Activated naive CD8-positive, alpha-beta T cell treated with anti-CD3 and anti-CD28 coated beads, Interleukin-2, amount 50 U/mL, for 24 hours (primary cell): Measurements from ENCODE around the gene NCCRP1.
A peak's percentile ranks its signal among the peaks of the same experiment; 100 is the strongest.

ENCODE experiments used
- ATAC-seq: fragments of 150-1000 bp; cut with Tn5 transposase; one replicate; pipeline ENCODE4 v1.10.0; 2021
- DNase-seq: peaks from one replicate; pipeline ENCODE4 v3.0.0; 2021
- H3K27ac Mint-ChIP-seq: one replicate; pipeline ENCODE4 v1.8.0; 2021; ENCODE audit warnings: mild to moderate bottlenecking, mixed read lengths
- H3K27me3 Mint-ChIP-seq: one replicate; pipeline ENCODE4 v1.8.0; 2021; ENCODE audit warnings: mixed read lengths
- H3K36me3 Mint-ChIP-seq: one replicate; pipeline ENCODE4 v1.8.0; 2021; ENCODE audit warnings: low read depth, mixed read lengths
- H3K4me1 Mint-ChIP-seq: one replicate; pipeline ENCODE4 v1.8.0; 2021; ENCODE audit warnings: mixed read lengths
- H3K4me3 Mint-ChIP-seq: one replicate; pipeline ENCODE4 v1.8.0; 2021; ENCODE audit warnings: mild to moderate bottlenecking, moderate library complexity, mixed read lengths
- H3K9me3 Mint-ChIP-seq: one replicate; pipeline ENCODE4 v1.8.0; 2021; ENCODE audit warnings: mixed read lengths

NCCRP1 gene

DNA sequence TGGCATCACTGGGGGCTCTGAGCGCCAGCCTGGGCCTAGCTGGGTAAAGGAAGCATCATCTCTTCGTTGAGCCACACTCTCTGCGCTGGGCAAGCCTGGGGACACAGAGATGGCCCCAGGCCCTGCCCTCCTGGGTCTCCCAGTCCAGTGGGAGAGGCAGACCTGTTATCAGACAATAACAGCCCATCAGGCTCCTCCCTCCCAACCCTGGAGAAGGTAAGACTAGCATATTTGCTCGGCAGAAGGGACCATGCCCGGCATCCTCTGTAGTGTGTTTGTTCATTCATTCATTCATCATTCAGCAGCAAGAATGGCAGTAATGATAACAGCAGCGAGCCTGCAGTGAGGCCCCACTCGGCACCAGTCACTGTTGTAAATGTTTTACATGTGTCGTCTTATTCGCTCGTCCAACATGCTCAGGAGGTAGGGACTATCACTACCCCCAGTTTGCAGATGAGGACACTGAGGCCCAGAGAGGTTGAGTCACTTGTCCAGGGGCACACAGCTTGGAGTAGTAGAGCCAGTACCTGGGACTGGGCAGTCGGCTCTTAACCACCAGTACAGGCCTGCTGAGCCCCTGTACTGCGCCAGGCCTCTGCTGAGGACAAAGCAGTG lies 38.0 kb upstream of the NCCRP1 start:
- H3K36me3 Mint-ChIP-seq = no peaks in the 10 kb centered on the region
- H3K4me1 Mint-ChIP-seq = peaks cover 17% of the 10 kb centered on the region
- ATAC-seq (no peak), DNase-seq (no peak)
- no peaks in the 10 kb centered on the region for H3K9me3 Mint-ChIP-seq
- H3K27me3 Mint-ChIP-seq = no peaks in the 10 kb centered on the region
- no peak overlapping the region for H3K4me3 Mint-ChIP-seq
- H3K27ac Mint-ChIP-seq = no peak overlapping the region

DNA sequence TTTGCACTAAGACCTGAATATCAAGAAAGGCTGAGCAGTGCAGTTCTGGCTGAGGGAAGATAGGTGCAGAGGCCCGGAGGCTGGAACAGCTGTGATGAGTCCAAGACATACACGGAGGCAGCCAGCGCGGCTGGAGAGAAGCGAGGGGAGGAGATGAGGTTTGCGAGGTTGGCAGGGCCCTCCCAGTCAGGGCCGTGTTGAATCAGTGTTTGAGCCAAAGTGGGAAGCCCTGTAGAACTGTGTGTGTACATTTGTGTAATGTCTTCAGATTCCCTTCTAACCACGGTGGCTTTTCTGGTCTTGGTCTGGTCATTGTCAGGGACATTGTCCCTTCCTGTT lies 36.3 kb upstream of the NCCRP1 start:
- Mint-ChIP-seq H3K27me3 (no peaks in the 10 kb centered on the region), H3K4me1 (peaks cover 13% of the 10 kb centered on the region), H3K36me3 (no peaks in the 10 kb centered on the region), H3K27ac (no peak overlapping the region), H3K9me3 (no peaks in the 10 kb centered on the region), H3K4me3 (no peak overlapping the region)
- DNase-seq (no peak), ATAC-seq (no peak)

DNA sequence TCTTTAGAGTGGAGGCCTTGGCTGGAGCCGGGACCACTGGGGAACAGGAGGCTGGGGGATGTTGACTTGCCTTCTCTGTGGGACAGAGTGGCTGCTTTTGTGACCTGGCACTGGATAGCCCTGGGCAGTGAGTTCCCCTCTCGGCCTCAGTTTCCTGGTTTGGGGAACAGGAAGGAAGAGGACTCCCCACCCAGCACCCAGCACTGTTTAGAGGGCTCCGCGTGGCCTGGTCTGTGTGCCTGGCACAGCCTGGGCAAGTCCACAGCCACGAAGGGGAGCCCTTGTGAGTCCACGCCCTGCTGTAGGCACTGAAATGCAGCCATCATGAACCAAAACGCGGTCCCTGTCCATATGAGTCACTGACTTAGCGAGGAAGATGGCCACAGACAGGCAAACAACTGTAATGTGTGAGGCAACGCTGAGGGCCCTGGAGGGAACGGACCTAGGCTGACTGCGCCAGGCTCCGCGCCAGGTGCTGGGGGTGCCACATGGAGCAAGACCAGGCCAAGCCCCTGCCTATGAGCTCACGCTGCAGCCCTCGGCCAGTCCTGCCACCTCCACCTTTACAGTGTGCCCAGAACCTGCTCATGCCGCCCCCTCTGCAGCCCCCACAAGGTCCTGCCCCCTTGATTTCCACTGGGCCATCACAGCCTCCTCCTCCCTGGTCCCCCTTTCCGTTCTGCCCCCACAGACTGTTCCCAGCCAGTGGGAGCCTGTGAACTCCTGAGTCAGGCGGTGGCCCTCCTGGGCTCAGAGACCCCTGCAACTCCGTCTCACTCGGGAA lies 35.7 kb upstream of the NCCRP1 start:
- Mint-ChIP-seq H3K27ac (no peak overlapping the region), H3K27me3 (no peaks in the 10 kb centered on the region), H3K4me3 (no peak overlapping the region), H3K36me3 (no peaks in the 10 kb centered on the region), H3K9me3 (no peaks in the 10 kb centered on the region), H3K4me1 (peaks cover 13% of the 10 kb centered on the region)
- DNase-seq (no peak), ATAC-seq (no peak)

DNA sequence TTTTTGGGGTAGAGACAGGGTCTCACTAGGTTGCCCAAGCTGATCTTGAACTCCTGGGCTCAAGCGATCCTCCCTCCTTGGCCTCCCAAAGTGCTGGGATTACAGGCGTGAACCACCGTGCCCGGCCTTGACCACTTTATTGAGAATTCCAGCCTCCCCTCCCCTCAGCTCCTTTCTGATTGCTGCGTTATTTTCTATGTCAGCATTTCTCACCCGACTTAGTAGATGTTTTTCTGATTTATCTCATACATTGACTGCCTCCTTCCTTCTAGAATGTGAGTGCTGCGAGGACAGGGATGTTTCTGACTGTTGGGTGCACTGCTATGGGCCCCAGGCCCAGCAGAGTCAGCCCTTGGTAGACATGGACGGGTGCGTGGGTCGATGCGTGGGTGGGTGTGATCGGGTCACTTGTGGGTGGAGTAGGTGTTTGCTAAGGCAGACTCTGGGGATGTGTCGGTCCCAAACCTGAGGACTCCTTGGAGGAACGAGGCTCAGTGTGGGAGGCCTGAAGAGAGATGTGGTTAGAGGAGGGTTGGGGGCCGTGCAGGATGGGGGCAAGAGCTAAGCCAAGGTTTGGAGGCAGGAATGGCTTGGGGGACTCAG lies 34.2 kb upstream of the NCCRP1 start:
- Mint-ChIP-seq H3K4me3 (no peak overlapping the region), H3K9me3 (no peaks in the 10 kb centered on the region), H3K27ac (peak overlapping the region; percentile 52), H3K4me1 (peaks cover 13% of the 10 kb centered on the region), H3K36me3 (no peaks in the 10 kb centered on the region), H3K27me3 (no peaks in the 10 kb centered on the region)
- DNase-seq (no peak), ATAC-seq (no peak)

DNA sequence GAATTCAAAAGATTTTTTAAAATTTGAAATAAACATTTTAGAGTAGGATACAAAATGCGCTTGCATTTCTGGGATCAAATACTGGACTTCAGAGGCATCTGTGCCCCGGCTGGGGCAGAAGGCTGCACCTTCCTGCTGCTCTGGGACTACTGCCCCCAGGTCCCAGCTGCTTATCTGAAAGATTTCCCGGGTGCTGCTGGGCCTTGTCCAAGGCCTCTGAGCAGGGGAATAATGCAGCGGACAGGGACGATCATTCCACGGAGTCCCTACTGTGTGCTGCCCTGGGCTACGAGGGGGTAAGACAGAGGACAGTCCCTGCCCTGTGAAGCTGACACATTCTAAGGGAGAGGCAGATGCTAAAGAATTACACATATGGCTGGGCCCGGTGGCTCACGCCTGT lies 33.1 kb upstream of the NCCRP1 start:
- DNase-seq (no peak), ATAC-seq (no peak)

DNA sequence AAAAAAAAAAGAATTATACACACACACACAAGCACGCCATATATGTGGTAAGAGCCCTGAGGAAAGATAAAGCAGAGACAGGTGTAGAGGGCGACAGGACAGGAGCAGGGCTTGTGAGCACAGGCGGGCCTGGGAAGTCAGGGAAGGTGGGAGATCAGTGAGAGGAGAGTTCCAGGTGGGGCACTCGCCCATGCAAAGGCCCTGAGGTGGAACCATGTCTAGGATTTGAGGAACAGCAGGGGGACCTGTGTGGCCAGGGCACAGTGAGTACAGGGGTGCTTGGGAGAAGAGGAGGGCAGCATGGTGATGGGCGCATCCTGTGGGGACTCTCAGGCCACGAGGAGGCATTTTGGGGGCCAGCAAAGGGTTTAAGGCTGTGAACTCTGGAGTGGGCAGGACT lies 32.5 kb upstream of the NCCRP1 start:
- H3K4me3 Mint-ChIP-seq = no peak overlapping the region
- no peak for ATAC-seq

More for the DNA sequence above, 33.1 kb upstream of the NCCRP1 start:
- Mint-ChIP-seq H3K4me1 (peaks cover 13% of the 10 kb centered on the region), H3K4me3 (no peak overlapping the region), H3K36me3 (no peaks in the 10 kb centered on the region), H3K27ac (no peak overlapping the region), H3K9me3 (no peaks in the 10 kb centered on the region), H3K27me3 (no peaks in the 10 kb centered on the region)

DNA sequence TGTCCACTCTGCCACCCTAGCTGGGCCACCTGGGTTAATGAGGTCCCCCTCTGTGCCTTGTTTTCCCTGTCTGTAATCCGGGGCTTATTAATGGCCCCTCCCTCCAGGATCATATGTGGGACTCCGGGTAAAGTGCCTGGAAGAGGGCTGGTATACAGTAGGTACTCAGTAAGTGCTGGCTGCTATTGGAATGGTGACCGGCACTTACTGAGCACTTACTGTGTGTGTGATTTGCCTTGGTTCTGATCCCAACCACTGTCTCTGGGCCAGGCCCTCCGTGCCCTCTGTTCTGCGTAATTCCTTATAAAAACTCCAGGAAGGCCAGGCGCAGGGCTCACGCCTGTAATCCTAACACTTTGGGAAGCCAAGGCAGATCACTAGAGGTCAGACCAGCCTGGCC lies 30.9 kb upstream of the NCCRP1 start:
- Mint-ChIP-seq H3K27me3 (no peaks in the 10 kb centered on the region), H3K9me3 (no peaks in the 10 kb centered on the region), H3K4me1 (peaks cover 11% of the 10 kb centered on the region), H3K36me3 (no peaks in the 10 kb centered on the region), H3K4me3 (no peak overlapping the region), H3K27ac (no peak overlapping the region)
- no peak for DNase-seq
- no peak for ATAC-seq

More for the DNA sequence above, 32.5 kb upstream of the NCCRP1 start:
- H3K36me3 Mint-ChIP-seq = no peaks in the 10 kb centered on the region
- H3K4me1 Mint-ChIP-seq = peaks cover 13% of the 10 kb centered on the region
- no peaks in the 10 kb centered on the region for H3K9me3 Mint-ChIP-seq
- no peak overlapping the region for H3K27ac Mint-ChIP-seq
- no peaks in the 10 kb centered on the region for H3K27me3 Mint-ChIP-seq
- no peak for DNase-seq

DNA sequence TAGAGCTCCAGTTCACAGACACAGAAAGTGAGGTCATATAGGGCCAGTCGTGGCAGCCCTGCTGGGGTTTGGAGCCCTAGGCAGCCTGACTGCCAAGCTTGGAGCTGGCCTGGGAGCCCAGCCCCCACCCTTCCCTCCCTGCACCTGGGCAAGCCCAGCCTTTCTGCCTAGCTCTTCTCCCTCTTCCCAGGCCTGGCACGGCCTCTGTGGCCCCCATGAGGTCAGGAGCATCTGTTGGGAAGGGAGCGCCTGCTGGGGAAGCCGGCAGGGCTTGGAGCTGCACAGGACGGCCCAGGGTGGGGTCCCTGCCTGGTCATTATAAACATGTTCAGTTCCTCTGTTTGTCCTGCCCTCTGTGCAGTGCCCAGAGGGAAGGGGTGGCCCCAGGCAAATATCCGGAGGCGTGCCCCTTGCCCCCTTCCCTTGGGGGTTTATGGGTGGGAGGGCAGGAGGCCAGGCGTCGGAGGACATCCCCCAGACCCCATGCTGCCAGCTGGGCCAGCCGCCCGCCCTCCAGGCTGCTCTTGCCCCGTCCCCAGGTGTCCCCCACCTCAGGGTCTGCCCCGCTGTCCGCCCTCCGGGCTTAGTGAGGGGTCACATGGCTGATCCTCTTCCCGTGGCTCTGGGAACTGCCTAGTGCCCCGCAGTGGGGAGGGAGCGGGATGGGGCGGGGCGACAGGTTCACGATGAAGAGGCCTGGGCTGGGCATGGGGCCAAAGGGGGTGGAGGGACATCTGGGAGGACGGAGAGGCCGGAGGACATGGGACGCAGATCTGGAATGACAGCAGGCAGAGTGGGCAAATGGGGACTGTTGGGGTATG lies 30.0 kb upstream of the NCCRP1 start:
- Mint-ChIP-seq H3K27me3 (no peaks in the 10 kb centered on the region), H3K27ac (no peak overlapping the region), H3K4me1 (peaks cover 11% of the 10 kb centered on the region), H3K36me3 (no peaks in the 10 kb centered on the region), H3K4me3 (no peak overlapping the region), H3K9me3 (no peaks in the 10 kb centered on the region)
- DNase-seq = no peak
- peak; percentile 8 for ATAC-seq

DNA sequence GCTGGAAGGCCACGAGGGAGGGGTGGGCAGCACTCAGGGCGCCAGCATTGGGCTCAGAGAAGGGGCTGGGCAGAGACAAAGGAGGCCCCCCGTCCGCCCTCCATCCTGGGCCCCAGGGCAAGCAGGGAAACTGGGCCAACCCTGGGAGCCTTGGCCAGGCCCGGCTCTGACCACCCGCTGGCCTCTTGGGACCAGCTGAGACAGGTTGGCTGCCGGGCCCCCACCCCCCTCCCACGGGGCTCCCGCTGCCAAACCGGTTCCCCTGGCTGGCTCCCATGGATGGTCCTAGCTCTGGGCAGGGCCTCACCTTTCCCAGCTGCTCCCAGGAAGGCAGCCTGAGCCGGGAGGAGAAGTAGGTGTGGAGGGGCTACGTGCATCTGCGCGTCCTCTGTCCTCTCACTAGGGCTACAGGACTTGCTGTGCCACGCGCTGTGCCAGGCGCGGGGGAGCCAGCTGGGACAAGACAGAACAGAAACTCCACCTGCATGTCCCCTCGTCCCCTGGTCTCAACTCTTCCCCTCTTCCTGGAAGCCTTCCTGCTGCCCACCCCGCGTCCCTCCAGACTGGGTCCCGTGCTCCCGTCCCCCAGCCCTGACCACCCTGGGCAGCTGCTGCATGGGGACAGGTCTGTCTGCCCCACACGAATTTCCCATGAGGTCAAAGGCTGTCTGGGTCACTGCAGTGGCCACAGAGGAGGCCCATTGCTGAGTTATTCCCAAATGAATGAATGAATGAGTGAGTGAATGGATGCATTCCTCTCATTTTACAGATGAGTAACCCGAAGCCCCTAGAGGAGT lies 29.1 kb upstream of the NCCRP1 start:
- Mint-ChIP-seq H3K4me1 (peaks cover 8% of the 10 kb centered on the region), H3K36me3 (no peaks in the 10 kb centered on the region), H3K4me3 (no peak overlapping the region), H3K27me3 (no peaks in the 10 kb centered on the region), H3K27ac (no peak overlapping the region), H3K9me3 (no peaks in the 10 kb centered on the region)
- DNase-seq = no peak
- no peak for ATAC-seq

DNA sequence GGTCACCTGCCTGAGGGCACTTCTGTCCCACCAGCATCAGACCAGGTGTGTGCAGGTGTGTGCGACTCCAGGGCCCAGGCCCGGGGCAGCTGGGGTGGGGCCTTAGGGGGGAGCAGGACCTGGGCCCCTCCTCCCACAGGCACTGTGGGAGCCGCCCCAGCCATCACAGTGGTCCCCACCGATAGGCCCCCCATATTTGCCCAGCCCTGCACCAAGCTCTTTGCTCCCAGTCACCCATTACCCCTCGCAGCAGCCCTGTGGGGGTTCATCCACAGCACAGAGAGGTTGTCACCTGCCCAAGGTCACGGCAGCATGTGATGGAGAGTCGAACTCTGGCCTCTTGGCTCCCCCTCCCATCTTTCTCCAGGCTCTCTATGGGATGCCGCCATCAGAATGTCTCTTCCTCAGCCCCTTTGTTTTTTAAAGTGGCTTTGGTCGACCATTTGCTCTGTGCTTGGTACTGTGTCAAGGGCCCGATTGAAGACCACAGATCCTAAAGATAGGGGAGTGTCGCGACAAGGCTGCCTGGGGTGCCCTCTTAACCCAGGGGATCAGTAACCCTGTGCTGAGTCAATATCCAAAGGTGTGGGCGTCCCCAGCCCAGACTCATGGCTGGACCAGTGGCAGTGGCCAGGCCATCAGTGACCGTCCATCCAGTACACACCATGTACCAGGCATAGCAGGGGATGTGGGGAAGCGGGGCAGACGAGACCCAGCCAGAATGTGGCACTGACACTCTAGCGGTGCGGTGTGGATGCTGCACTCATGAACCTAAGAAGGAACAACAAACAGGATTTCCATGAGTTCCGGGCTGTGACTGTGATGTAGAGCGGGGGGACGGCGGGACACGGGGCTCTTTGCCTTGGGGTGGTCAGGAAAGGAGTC lies 28.3 kb upstream of the NCCRP1 start:
- no peaks in the 10 kb centered on the region for H3K4me1 Mint-ChIP-seq
- DNase-seq (no peak), ATAC-seq (no peak)
- H3K27ac Mint-ChIP-seq = no peak overlapping the region
- no peak overlapping the region for H3K4me3 Mint-ChIP-seq
- H3K27me3 Mint-ChIP-seq = no peaks in the 10 kb centered on the region
- H3K9me3 Mint-ChIP-seq = no peaks in the 10 kb centered on the region
- H3K36me3 Mint-ChIP-seq = no peaks in the 10 kb centered on the region

DNA sequence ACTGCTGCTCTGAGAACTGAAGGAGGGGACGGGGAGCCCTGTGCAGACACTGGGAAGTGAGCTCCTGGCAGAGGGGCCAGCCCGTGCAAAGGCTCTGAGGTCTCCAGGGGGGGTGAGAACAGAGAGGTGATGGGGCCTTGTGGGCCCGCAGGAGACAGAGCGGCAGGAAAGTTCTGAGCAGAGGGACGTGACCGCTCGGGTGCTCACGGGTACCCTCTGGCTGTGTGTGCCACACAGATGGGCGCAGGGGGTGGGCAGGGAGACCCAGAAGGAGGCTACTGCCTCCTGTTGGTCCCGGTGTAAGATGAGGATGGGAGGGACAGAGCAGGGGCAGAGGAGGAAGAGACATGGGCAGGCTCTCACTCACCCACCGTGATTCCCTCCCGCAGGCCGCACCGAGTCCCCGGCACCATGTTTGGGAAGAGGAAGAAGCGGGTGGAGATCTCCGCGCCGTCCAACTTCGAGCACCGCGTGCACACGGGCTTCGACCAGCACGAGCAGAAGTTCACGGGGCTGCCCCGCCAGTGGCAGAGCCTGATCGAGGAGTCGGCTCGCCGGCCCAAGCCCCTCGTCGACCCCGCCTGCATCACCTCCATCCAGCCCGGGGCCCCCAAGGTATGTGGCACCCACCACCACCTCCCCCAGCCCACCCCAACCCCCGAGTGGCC lies 27.5 kb upstream of the NCCRP1 start:
- no peak for ATAC-seq
- Mint-ChIP-seq H3K9me3 (no peaks in the 10 kb centered on the region), H3K27me3 (no peaks in the 10 kb centered on the region), H3K4me3 (no peak overlapping the region), H3K27ac (no peak overlapping the region), H3K4me1 (no peaks in the 10 kb centered on the region), H3K36me3 (no peaks in the 10 kb centered on the region)
- DNase-seq = no peak

DNA sequence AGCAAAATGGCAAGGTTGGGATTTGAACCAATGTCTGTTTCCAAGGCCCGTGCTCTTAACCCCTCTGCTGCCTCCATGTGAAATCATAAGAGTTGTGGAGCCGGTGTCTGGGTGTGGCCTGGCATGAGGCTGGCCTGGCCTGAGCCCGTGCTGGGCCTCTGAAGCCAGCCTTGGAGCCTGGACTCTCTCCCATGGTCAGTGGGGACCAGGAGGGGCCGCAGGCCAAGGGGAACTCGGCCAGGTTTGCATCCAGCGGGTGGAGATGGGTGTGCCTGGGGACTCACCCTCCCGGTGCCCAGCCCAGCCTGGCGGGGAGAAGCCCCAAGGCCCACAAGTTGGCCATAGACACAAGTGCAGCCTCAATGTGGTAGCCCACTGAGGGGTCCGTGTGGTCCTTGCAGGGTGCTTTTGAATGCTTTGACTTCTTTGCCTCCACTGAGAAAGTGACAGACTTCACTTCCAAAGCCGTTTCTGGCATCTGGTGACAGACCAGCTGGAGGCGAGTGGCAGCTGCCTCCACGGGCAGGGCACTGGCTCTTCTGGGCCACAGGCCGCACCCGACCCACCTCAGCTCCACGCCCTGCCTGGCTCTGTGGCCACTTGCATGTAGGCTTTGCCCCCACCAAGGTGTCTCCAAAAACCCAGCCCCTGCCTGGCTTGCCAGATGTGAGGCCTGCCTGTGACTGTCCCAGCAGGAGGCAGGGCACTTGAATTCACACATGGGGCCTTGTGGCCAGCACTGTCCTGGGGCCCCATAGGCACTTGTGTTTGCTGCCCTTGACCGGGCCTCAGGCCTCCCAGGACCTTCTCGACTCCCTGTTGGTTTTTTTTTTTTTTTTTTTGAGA lies 26.2 kb upstream of the NCCRP1 start:
- DNase-seq (no peak), ATAC-seq (no peak)
- Mint-ChIP-seq H3K4me1 (no peaks in the 10 kb centered on the region), H3K9me3 (no peaks in the 10 kb centered on the region), H3K27me3 (no peaks in the 10 kb centered on the region), H3K36me3 (no peaks in the 10 kb centered on the region), H3K27ac (no peak overlapping the region), H3K4me3 (no peak overlapping the region)
